NCI-H2081 (cell line): ENCODE data around the gene PCBD2.
A peak's percentile ranks its signal among the peaks of the same experiment; 100 is the strongest.
"Not testable (repeated sequence)": the region's sequence is repeated elsewhere in the genome, so short reads cannot be mapped to it uniquely, and the experiment has no call there.

ENCODE experiments used
- DNase-seq, 2 experiments: peaks; one replicate each; lab custom pipeline; 2025; lab: John Stamatoyannopoulos, UW

The PCBD2 gene

DNA sequence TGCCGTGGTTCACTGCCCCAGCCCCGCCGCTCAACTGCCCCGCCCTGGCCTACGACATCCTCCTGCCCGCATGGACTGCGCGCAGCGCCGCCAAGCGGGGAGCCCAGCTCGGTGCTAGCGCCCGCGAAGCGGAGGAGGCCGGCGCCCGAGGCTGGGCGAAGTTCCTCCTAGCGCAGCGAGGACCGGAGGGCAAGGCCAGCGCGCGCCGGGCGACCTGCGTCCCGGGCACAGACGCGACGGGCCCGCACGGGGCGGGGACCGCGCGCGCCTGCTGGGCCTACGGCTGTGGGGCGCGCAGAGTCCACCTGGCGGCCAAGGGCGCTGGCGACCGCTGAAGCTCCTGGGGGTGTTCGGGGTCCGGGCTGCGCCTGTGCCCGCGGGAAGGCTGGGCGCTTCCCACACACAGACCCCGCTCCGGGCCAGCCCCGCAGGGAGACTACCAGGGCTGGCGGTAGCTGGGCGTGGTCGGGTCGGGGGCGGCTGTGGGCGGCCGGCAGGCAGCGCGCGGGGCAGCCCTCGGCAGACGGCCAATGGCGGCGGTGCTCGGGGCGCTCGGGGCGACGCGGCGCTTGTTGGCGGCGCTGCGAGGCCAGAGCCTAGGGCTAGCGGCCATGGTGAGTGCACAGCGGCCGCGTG is at the start of gene PCBD2:
TSS of gene PCBD2 (plus strand) at position 522 of the 636 bp plus-strand sequence. CDS start at position 531, 9 bp downstream.
- DNase-seq, result peak; percentile 83 to 86

DNA sequence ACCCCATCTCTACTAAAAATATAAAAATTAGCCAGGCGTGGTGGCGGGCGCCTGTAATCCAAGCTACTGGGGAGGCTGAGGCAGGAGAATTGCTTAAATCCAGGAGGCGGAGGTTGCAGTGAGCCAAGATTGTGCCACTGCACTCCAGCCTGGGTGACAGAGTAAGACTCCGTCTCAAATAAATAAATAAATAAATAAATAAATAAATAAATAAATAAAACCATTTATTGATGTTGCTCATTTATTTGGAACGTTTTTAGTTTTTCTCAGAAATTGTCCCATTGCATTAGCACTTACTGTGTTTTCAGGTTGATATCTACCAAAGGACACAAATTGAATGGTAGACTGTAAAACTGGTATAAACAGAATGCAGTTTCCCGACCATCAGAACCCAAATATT is 48.5 kb upstream of the PCBD2 start:
- not testable (repeated sequence) for DNase-seq

DNA sequence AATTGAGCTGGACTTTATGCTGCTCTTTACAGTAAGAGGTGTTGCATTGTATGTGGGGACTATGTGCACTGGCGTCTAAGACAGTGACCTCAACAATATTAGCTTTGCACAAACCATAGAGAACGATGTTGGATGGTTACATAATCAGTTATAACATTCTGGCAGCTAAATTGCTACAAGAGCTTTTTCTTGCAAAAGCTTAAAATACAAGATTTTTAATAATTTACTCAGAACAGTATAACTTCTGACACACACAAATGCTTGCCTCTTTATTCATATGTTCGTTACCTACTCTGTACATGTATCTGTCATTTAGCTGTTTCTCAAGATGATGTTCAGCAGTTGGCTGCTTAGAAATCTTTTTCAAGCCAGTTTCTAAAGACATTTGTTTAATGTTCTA is 47.5 kb upstream of the PCBD2 start:
- no peak for DNase-seq

GRCh38 chr5:134864707-134865106 is 40.2 kb upstream of the PCBD2 start:
- no peak for DNase-seq

- no peak for DNase-seq
Measured at GRCh38 chr5:134873494-134873893, 31.4 kb upstream of the PCBD2 start.

- peak; percentile 55 to 82 for DNase-seq
Measured at GRCh38 chr5:134873987-134874830, 30.7 kb upstream of the PCBD2 start, which contains the start of gene TXNDC15. Gene TXNDC15 (plus strand): TSS chr5:134874371. CDS start chr5:134874428, 57 bp downstream.

DNA sequence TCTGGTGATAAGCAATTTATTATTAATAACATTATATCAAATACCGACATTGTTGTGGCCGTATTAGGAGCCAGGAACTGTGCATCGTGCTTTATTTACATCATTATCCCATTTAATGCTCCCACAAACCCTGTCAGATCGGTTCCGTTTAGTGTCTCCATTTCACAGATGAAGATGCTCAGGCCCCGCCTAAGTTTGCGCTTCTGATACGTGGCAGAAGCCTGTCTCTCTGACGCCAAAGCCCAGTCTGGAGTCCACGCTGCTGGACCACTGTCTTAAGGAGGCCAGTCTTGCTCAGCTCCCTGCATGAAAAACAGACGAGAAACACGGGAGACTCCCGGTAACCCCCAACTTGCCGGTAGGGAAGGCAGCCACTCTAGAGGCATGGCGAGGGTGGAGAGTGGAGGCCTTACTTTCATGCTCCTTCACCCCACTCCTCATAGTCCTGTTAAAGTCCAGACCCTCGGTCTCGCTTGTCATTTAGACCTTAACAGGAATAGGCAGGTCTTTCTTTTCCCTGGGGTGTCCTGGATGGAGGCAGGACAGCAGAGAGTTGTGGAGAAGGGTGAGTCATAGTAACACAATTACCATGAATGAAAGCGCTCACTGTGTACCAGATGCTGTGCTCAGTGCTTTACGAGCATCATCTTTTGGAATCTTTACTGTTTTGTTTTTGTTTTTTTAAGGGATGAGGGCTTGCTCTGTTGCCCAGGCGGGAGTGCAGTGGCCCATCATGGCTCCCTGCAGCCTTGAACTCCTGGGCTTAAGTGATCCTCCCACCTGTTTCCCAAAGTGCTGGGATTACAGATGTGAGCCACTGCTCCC is 29.9 kb upstream of the PCBD2 start:
- DNase-seq, result peak in 1 of 2 experiments; percentile 17

DNA sequence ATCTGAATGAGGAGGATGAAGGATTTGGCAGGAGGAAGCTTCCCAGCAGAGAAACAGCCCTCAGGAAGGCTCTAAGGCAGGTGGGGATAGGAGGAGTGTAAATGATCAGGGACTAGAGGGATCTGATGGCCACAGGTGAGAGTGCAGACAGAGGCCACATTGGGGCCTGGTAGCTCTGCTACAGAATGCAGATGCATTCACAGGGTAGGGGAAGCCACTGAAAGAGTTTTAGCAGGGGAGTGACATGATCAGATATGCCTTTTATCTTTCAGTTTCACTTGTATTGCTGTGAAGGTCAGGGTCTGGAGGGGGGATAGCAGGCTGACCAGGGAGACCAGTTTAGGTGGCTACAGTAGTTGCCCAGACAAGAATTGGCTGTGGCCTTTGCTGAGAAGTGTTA is 27.8 kb upstream of the PCBD2 start:
- no peak for DNase-seq

- DNase-seq, result no peak
Measured at GRCh38 chr5:134878403-134878802, 26.5 kb upstream of the PCBD2 start.

GRCh38 chr5:134879456-134879855 is 25.5 kb upstream of the PCBD2 start:
- peak in 1 of 2 experiments; percentile 50 for DNase-seq

DNA sequence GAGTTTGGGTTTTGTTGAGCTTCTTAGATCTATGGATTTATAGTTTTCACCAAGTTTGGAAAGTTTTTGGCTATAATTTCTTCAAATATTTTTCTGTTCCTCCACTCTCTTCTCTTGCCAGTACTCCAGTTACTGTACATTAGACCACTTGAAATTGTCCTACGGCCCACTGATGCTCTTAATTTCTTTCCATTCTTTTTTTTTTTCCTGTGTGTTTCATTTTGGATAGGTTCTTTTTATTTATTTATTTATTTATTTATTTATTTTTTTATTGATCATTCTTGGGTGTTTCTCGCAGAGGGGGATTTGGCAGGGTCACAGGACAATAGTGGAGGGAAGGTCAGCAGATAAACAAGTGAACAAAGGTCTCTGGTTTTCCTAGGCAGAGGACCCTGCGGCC is 24.0 kb upstream of the PCBD2 start:
- not testable (repeated sequence) for DNase-seq

- not testable (repeated sequence) for DNase-seq
Measured at GRCh38 chr5:134881711-134882110, 23.2 kb upstream of the PCBD2 start.

DNA sequence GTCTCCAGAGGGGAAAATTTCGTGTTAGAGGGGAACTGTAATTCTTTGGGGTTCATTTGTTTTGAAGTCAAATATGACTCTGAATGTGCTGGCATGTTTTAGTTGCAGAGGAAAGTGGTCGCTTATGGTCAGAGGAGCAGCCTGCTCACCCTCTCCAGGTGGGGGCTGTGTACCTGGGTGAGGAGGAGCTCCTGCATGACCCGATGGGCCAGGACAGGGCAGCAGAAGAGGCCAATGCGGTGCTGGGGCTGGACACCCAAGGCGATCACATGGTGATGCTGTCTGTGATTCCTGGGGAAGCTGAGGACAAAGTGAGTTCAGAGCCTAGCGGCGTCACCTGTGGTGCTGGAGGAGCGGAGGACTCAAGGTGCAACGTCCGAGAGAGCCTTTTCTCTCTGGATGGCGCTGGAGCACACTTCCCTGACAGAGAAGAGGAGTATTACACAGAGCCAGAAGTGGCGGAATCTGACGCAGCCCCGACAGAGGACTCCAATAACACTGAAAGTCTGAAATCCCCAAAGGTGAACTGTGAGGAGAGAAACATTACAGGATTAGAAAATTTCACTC is 17.3 kb upstream of the PCBD2 start:
- no peak for DNase-seq

GRCh38 chr5:134889335-134889734 is 15.6 kb upstream of the PCBD2 start:
- DNase-seq, result no peak

DNA sequence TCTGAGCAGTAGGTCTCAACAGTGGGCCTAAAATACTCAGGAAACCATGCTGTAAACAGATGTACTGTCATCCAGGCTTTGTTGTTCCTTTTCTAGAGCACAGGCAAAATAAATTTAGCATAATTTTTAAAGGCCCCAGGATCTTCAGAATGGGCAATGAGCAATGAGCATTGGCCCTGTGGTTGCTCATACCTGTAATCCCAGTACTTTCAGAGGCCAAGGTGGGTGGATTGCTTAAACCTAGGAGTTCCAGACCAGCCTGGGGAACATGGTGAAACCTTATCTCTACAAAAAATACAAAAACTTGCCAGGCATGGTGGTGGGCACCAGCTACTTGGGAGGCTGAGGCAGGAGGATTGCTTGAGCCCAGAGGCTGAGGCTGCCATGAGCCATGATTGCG is 13.5 kb upstream of the PCBD2 start:
- no peak for DNase-seq

- no peak for DNase-seq
Measured at GRCh38 chr5:134892282-134892681, 12.6 kb upstream of the PCBD2 start.

DNA sequence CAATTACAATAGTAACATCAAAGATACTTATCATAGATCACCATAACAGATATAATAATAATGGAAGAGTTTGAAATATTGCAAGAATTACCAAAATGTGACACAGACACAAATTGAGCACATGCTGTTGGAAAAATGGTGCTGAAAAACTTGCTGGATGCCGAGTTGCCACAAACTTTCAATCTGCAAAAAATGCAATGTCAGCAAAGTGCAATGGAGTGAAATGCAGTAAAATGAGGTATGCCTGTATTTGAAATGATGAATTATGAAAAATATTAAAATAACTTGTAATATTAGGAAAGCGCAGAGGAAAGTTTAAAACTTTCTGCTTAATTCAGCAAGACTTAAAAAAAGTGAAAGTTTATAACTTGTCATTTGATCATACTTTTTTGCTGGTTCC is 12.0 kb upstream of the PCBD2 start:
- DNase-seq, result no peak

DNA sequence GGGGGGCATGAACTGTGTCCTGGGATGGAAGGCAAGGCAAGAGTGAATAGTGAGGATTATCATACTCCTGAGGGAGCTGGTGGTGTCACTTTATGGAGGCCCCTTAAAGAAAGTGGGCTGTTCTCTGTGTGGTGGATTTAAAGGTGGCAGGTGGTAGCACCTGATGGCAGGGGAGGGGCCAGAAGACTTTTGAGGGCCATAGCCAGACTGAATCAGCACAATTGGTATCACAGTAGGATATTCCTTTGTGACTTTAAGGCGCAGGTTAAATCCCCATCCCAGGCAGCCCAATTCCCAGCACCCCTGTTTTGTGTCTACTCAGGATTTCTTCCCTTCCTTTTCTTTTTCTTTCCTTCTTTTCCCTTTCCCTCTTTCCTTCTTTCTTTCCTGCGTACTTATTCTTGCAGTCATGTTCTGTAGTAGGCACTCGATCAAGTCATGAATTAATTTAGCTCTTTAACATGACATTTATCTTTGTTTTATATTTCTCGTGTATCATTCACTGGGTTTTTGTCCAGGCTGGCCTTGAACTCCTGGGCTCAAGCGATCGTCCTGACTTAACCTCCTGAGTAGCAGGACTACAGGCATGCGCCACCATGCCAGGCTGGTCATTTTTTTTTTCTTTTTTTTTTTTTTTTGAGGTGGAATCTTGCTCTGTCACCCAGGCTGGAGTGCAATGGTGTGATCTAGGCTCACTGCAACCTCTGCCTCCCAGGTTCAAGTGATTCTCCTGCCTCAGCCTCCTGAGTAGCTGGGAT is 11.0 kb upstream of the PCBD2 start:
- no peak for DNase-seq

DNA sequence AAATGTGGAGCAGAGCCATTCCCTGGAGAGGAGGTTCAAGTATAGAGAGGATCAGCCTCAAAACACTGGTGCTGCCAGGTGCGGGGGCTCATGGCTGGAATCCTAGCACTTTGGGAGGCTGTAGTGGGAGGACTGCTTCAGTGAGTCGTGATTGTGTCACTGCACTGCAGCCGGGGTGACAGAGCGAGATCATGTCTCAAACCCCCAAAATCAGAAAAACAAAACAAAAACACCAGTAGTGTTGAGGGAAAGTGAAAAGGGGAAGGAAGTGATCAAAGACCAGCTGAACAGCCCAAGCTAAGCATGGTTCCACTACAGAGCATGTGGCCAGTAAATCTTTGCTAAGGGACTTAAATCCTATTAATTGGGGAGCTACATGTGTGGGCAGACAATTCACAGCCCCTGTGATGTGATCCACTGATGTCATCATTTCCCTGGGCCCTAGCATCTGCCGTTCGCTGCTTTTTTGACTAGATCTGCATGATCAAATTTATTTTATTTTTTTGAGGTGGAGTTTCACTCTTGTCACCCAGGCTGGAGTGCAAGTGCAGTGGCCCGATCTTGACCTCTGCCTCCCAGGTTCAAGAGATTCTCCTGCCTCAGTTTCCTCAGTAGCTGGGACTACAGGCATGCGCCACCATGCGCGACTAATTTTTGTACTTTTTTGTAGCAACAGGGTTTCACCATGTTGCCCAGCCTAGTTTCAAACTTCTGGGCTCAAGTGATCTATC is 2.7 kb upstream of the PCBD2 start:
- no peak for DNase-seq

- DNase-seq, result peak; percentile 55 to 66
Measured at GRCh38 chr5:134905246-134905996, 490 bp downstream of the PCBD2 start.
